Measurements from ENCODE around the gene GRIP1. TPM values are rescaled to one million over a fixed set of nuclear protein-coding genes. Genes with fewer than 3 reads are reported as not detected.

Gene GRIP1
- total RNA-seq, 1 experiment from 2014 or later, result 5.0 TPM

DNA sequence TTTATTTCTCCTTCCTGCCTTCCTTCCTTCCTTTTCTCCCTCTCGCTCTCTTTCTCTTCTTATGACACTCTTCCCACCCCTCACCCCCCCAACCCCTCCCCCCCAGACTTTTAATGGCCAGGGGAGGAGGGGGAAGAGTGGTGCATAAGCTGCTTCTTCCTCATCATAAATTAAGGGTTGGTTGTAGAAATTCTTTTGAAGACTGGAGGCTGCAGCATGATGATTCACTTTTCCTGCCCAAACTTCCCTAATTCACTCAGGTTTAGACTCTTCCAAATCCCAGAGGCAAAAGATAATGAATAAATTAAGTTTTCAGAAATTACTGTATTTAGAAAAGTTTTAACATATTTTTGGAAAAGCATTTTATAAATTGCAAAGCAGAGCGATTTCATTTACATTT is 58.2 kb downstream of the GRIP1 start:
- no peak for DNase-seq (ENCODE audit: low read depth)
- in situ Hi-C loops (cut with HindIII; ENCODE audit: low pct_unique_long_range_greater_than_20kb, low sequenced_read_pairs), result no loop called here

DNA sequence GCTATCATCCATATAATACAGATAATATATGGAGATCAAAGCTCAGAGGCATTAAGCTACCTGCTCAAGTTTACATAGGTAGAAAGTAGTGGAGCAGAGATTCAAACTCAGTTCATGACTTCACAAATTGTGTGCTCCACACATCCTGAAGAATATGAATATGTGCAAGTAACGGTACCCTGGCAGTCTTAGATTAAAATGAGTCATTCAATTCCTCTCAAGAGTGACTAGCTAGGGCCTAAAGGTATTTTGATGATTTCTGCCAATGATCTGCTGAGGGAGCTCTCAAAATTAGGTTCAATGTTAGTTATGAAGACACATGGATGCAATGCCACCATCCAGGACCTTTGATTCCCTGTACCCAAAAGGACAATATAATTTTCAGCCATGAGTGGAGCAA is 58.9 kb downstream of the GRIP1 start:
- in situ Hi-C loops (cut with HindIII; ENCODE audit: low pct_unique_long_range_greater_than_20kb, low sequenced_read_pairs), result no loop called here
- DNase-seq (ENCODE audit: low read depth), result no peak

DNA sequence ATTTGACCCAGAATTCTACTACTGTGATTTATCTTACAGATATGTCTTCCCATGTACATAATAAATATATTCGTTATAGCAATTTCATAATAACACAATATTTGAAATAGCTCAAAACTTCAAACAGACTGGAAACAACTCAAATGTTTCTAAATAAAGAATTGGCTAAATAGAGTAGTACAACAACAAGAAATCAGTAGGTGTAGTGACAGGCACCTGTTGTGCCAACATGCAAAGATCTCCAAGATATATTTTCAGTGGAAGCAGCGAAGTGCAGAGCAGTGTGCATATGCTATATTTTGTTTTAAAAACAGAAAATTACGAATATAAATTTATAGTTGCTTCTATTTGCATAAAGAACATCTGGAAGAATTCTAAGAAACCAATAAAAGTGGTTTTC is 60.9 kb downstream of the GRIP1 start:
- no peak for DNase-seq (ENCODE audit: low read depth)
- in situ Hi-C loops (cut with HindIII; ENCODE audit: low pct_unique_long_range_greater_than_20kb, low sequenced_read_pairs), result no loop called here

DNA sequence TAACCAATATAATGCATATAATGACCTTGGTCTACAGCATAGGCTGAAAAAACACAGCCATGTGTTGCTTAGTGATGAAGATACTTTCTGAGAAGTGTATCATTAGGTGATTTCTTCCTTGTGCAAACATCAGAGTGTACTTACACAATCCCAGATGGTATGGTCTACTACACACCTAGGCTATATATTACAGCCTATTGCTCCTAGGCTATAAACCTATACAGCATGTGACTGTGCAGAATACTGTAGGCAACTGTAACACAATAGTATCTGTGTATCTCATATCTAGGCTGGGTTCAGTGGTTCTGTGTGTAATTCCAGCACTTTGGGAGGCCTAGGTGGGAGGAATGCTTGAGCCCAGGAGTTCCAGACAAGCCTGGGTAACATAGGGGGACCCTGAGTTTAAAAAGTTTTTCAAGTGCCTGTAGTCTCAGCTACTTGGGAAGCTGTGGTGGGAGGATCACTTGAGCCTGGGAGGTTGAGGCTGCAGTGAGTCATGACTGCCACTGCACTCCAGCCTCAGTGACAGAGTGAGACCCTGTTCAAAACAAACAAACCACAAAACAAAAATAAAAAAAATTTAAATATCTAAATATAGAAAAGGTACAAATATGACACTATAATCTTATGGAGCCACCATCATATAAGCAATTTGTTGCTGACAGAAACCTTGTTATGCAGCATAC is 66.6 kb downstream of the GRIP1 start:
- in situ Hi-C loops (cut with HindIII; ENCODE audit: low pct_unique_long_range_greater_than_20kb, low sequenced_read_pairs), result no loop called here
- no peak for DNase-seq (ENCODE audit: low read depth)

DNA sequence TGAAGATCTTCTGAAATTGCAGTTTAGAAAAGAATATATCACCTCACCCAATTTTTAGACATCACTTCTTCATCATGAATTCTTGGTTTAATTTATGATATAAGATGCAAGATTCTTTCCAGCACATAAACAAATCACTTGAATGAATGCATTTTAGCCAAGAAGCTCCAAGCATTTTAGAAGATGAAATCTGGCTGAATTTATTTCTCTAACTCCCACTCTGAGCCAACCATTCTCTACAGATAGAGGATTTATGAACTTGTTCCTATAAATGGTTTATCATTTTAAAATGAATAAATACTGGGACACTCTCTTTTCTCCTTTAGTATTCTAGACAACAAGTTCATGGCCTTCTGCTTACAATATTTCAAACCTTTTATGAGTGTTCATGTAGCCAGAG is 71.7 kb downstream of the GRIP1 start:
- in situ Hi-C loops (cut with HindIII; ENCODE audit: low pct_unique_long_range_greater_than_20kb, low sequenced_read_pairs), result no loop called here
- no peak for DNase-seq (ENCODE audit: low read depth)

DNA sequence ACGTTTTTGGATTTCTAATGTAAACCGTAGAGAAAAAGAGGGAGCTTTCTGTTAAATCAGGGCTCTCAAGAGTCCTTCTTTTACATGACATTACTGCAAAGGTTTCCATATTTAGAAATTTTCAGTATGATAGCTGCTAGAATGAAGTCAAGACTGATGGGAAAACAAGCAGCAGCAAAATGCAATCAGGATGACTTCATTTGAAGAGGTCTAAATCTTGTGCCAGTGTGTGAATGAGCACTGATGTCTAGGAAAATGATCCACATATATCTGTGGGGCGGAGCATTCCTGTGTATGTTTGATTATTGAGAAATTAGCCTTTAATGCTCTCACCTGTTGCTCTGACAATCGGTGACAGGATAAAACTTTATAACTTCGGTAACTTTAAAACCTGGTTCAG is 73.6 kb downstream of the GRIP1 start:
- DNase-seq (ENCODE audit: low read depth), result no peak
- in situ Hi-C loops (cut with HindIII; ENCODE audit: low pct_unique_long_range_greater_than_20kb, low sequenced_read_pairs), result no loop called here

DNA sequence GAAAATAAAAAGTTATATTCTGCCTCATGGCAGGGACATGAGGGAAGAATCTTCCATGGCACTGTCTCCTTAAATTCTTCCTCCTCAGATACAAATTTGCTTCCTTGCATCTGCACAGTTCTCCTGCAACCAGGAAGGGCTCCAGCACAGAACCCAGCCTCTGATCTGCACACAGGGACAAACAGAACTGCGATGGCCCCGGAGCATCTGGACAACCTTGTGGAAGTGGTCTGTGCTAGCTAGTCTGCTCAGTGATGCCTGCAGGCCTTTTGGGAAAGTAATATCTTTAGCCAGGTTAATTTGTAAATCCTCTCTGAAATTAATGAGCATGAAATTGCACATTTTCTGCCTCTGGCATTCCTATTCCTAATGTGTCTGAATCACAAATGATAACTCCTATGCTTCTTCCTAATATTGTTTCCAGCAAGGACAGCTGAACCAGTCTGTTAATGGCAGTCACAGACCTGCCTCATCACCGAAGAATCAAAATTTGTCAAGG is 74.8 kb downstream of the GRIP1 start:
- in situ Hi-C loops (cut with HindIII; ENCODE audit: low pct_unique_long_range_greater_than_20kb, low sequenced_read_pairs), result no loop called here
- DNase-seq (ENCODE audit: low read depth), result no peak

DNA sequence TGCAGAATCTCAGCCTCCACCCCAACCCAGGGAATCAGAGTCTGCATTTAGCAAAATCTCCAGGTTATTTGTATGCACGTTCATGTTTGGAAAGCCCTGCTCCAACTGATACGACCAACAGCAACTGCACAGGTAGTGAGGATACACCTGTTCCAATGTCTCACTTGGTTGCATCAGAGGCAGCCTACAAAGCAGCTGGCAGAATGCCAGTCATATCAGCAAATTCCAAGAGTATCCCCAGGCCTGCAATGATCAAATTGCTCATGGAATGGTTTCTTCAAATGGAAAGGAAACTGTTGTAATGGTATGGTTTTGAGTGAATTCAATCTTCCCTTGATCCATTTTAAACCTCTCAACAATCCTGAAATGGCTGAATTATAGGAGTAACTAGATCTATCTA is 75.4 kb downstream of the GRIP1 start:
- no peak for DNase-seq (ENCODE audit: low read depth)
- in situ Hi-C loops (cut with HindIII; ENCODE audit: low pct_unique_long_range_greater_than_20kb, low sequenced_read_pairs), result no loop called here

DNA sequence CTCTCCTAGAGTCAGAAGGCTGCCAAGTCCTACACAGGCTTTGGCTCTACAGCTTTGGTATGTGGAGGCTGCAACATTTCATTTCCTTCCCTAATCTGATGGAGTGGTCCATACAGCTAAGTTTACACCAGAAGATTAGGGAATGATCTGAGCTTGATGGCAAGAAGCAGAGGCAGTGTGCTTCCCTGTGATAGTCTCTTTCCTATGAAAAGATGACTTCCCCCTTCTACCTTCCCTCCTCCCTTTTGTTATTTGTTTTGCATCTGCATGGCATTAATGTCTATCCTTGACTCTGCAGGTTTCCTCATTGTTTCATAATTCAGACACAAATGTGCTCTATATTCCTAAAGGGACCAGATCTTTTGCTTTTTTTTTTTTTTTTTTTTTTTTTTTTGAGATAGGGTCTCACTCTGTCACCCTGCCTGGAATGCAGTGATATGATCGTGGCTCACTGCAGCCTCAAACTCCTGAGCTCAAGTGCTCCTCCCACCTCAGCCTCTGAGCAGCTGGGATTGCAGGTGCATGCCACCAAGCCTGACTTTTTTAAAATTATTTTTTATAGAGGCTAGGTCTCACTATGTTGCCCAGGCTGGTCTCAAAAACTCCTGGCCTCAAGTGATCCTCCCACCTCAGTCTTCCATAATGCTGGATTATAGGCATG is 76.3 kb downstream of the GRIP1 start:
- in situ Hi-C loops (cut with HindIII; ENCODE audit: low pct_unique_long_range_greater_than_20kb, low sequenced_read_pairs), result no loop called here
- DNase-seq (ENCODE audit: low read depth), result no peak

DNA sequence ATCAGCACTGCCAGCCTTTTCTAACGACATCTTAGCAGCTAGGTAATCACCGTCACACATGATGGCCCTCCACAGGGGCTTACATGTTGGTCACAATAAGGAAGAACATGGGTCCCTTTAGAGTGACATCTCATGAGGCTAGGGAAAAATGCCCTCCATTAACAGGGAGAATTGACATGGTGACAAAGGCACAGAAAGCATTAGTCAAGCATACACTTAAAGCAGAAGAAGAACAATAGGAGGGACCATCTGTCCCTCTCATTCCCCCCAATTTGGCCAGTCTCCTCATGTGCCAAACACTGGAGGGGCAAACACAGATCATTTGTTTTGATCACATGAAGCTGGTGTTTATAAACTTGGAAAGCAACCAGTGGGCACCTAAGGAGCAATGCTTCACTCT is 78.0 kb downstream of the GRIP1 start:
- no peak for DNase-seq (ENCODE audit: low read depth)
- in situ Hi-C loops (cut with HindIII; ENCODE audit: low pct_unique_long_range_greater_than_20kb, low sequenced_read_pairs), result no loop called here

DNA sequence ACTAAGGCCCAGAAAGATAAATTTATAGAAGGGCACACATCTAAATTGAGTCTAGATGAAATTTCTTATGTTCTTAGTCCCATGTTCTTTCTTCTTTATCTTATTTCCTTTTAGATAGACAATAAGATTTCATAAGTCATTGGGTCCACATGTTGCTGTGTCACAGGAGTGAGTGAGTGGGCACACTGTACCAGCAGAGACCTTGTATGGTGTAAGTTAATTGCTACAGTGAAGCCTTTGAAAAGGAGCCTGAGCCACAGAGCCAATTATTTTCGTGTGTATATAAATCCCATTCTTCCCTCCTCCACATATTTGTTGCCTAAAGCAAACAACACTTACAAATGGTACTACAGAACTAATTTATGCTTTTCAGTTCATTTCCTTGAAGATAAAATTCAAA is 79.1 kb downstream of the GRIP1 start:
- in situ Hi-C loops (cut with HindIII; ENCODE audit: low pct_unique_long_range_greater_than_20kb, low sequenced_read_pairs), result no loop called here
- DNase-seq (ENCODE audit: low read depth), result no peak

DNA sequence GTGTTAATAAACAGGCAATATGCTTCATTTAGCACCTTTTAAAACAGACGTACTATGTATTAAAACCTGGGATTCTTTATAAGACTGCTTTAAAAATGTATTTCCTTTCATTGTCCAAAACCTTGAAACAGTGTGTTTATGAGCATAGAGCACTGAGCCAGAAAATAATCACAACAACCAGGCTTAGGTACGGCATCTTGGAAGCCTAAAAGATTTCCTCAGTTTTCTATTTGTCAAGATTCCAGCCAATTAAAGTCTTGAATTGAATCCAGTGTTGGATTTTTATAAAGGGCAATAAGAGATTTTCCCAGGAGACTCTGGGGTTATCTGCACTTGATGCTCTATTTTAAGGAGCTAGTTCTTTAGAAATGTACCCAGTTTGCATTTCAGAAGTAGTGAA is 80.3 kb downstream of the GRIP1 start:
- DNase-seq (ENCODE audit: low read depth), result no peak
- in situ Hi-C loops (cut with HindIII; ENCODE audit: low pct_unique_long_range_greater_than_20kb, low sequenced_read_pairs), result no loop called here

DNA sequence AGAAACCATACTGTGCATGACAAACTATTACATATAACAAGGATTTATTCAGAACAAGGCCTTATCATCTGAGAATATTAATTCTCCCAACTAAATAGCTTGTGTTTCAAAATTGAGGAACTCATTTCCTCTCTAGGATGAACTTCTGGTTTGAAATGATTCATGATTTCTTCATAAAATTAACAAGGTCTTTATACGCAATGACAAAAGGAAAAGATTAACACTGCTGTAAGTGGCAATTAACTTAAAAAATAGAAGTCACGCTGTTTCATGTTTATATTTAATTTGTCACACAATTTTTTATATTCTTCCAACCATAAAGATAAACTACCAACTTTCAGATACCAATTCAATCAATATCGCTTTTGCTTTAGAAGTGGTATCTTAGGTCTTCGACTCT is 80.8 kb downstream of the GRIP1 start:
- no peak for DNase-seq (ENCODE audit: low read depth)
- in situ Hi-C loops (cut with HindIII; ENCODE audit: low pct_unique_long_range_greater_than_20kb, low sequenced_read_pairs), result no loop called here

DNA sequence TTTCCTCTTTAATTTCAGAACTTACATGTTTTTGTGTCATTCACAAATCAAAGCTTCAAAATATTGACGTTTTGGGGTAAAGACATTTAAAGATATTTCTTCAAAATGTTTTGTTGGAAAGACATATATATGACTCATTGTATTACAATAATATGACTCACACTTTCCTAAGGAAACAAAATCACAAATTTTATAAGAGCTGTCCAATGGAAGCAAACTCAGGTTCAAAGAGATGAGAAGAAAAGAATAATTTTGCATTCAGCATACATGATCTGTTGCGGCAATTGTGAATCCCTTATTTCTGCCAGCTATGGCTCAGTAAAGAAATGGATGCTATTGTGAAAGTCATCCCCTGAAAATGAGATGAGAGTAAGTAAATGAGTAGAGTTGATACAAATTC is 82.7 kb downstream of the GRIP1 start:
- in situ Hi-C loops (cut with HindIII; ENCODE audit: low pct_unique_long_range_greater_than_20kb, low sequenced_read_pairs), result no loop called here
- peak; percentile 22 for DNase-seq (ENCODE audit: low read depth)

DNA sequence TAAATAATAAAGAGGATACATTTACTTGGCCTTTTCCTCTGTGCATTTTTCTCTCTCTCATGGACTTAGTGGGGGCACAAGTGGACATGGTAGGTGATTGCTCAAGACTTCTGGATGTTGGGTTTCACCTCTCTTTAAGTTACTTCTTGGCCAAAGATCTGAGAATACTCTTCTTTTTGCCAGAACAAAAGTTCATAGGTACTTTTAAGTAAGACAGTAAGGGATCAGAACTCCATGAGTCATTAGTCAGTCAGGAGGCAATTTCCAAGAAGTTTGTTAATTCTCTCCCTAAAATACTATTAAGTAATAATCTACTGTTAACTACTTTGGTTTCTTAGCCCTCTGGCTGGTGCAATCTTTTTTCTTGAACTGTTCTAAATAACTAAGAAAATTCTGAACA is 84.2 kb downstream of the GRIP1 start:
- DNase-seq (ENCODE audit: low read depth), result no peak
- in situ Hi-C loops (cut with HindIII; ENCODE audit: low pct_unique_long_range_greater_than_20kb, low sequenced_read_pairs), result no loop called here

DNA sequence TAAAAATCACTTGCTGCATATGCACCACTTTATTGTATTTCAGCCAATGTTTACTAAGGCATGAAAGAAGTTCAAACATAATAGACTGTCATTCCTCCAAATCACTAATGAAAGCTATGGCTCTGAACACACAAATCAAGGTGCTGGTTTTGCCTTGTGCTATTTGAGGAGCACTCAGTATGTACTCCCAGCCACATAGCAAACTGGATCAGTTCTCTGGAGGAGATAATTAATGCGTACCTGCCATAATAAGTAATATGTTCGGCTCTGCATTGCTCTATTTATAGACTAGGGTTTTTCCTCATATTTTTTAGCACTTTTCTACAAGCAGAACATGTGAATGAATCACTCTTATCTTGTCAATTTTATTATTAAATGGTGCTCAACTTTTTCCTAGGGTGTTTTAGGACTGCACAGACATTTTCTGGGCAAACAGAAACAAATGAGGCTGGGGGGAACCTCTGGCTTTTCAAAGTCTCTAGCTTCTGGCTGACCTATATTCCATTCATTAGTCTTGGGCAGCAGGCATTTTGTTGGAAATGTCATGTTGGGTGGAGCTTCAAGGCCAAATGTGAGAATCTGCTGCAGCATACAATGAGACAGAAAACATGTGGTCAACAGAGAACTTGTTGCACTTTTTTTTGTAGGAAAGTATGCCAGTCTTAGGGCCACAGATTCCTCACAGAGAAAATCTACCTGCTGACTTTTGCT is 88.4 kb downstream of the GRIP1 start:
- DNase-seq (ENCODE audit: low read depth), result no peak
- in situ Hi-C loops (cut with HindIII; ENCODE audit: low pct_unique_long_range_greater_than_20kb, low sequenced_read_pairs), result no loop called here

DNA sequence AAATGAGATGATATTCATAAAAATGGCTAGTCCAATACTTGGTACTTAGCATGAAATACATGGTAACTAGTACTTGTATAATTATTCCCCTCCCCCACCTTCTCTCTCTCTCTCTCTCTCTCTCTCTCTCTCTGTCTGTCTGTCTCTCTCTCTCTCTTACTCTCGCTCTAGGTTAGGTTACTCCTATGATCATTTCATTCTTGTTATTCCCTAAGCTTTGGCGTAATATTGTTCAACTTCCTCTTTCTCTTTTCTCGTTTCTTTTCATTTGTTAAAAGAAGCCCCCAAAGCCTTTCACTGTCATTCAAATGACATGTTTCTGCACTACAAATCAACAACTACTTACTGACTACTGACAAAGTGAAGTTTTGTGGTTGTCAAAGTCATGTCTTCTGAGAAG is 89.8 kb downstream of the GRIP1 start:
- DNase-seq (ENCODE audit: low read depth), result no peak
- in situ Hi-C loops (cut with HindIII; ENCODE audit: low pct_unique_long_range_greater_than_20kb, low sequenced_read_pairs), result no loop called here

DNA sequence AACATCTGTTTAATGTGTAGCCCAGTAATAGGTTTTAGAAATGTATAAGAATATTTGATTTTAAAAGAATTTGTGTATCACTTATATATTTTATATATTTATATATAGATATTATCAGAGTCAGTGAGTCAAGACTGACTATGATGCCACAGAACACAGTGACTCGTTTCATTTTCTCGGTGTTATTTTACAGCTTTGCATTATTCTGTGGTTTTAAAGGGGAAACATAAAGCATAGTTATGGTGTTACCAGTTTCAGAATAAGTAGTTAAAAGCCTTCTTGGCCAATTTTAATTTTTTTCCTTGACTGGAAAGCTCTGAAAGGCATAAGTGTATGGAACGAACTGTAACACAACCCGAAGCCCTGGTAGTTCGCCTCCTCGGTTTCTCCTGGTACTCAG is 91.0 kb downstream of the GRIP1 start:
- no peak for DNase-seq (ENCODE audit: low read depth)
- in situ Hi-C loops (cut with HindIII; ENCODE audit: low pct_unique_long_range_greater_than_20kb, low sequenced_read_pairs), result no loop called here

DNA sequence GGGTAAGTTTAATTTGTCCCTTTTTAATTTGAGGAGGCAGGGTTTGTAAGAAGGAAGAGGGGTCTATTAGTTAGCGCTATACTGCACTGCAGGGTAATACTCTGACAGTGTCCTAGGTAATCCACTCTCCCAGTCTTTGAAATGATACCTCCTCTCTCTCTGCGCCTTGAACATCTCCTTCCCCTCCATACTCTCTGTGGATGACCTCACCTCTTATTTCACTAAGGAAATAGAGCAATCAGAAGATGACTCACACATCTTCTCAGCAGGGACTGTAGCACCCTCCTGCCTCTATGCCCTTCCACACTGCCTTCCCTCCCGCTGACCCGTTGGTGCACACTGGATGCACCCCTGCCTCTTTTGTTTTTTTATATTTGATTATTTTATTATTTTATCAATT is 94.2 kb downstream of the GRIP1 start:
- in situ Hi-C loops (cut with HindIII; ENCODE audit: low pct_unique_long_range_greater_than_20kb, low sequenced_read_pairs), result no loop called here
- DNase-seq (ENCODE audit: low read depth), result no peak

DNA sequence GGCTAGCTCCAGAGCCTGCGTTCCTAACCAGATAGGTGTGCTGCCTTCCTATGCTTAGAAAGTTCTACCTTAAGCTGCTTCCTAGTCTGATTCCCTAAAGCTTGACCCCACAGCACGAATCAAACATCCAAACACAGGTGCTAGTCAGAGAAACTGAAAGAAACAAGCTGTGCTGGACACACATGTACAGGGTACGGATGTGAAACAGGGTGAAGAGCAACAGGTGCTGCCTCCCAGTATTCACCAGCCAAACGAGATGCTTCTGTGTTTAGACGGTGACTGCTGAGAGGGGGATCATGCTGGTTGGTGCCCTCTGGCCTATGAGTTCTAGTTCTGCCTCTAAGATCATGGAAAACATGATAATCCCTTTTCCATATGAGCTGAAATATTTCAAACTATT is 105.3 kb downstream of the GRIP1 start:
- no peak for DNase-seq (ENCODE audit: low read depth)
- in situ Hi-C loops (cut with HindIII; ENCODE audit: low pct_unique_long_range_greater_than_20kb, low sequenced_read_pairs), result no loop called here
